Mammary epithelial cell (primary cell): Measurements from ENCODE around the gene KLF13.

Experiments
- CTCF ChIP-seq, 2 donors: IDR thresholded peaks in 1 of 2; conservative IDR thresholded peaks in 1 of 2; 2 replicates each; pipeline ENCODE4 v1.5.1; 2011 to 2012; ENCODE audit warnings: inconsistent platforms in 2 of 2, low read length in 2 of 2, mild to moderate bottlenecking in 2 of 2, control low read depth in 1 of 2, low read depth in 1 of 2; ENCODE audit not compliant: insufficient read depth in 1 of 2; ENCODE audit errors: extremely low read depth in 1 of 2
- EZH2 ChIP-seq: IDR thresholded peaks from 2 replicates; pipeline ENCODE4 v1.6.1; 2012; ENCODE audit warnings: low read length, inconsistent platforms, borderline replicate concordance

DNA sequence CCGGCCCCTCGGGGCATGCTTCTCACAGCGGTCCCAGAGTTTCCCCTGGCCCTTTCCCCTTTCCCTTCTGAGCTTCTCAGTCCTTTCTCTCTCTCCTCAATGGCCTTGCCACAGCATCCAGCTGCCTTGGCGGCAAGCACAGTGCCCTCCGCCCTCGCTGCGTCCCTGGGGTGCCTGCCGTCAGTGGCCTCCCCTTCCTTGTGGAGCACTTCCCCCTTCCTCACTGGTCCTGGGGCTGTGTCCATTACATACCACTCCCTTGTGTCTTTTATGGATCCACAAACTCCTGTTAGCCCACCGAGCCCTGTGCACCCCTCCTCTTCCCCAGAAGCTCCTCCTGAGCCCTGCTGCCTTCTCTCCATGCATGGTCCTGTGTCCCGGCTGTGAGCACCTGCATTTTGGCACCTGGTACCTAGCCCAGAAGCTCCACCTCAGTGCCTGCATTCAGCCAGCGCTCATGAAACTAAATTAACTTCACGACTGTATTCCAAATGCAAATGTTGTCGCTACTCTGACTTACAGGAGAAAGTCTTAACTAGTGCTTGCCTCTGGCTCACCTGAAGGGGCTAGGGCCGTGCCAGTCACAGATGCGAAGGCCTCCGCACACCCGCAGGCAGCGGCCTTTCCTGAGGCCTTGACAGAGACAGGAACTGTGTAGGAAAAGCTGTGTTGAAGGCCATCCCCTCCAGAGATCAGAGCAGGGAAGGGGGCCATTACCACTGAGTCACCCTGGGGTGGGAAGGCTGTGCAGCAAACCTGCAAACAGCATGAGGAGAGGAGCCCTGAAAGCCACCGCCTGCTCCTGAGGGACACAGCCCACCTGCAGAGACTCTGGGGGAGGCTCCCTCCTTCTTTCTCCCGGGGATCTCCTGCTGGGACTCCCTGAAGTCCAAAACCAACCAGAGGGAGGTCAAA, 19.1 kb upstream of the KLF13 start:
- no peak for TF ChIP-seq CTCF (conservative IDR thresholded peaks at IDR 0.05 in 1 of 2, IDR thresholded peaks at IDR 0.05 in 1 of 2; ENCODE audit: extremely low read depth in 1 of 2, insufficient read depth in 1 of 2, low read depth in 1 of 2, low read length in 2 of 2)
- no peak for TF ChIP-seq EZH2
